ENCODE data around the gene ACOT4.
"Not testable (repeated sequence)": the region's sequence is repeated elsewhere in the genome, so short reads cannot be mapped to it uniquely, and the experiment has no call there.

The ACOT4 gene

GRCh38 chr14:73634011-73634833, 42.5 kb downstream of the ACOT4 start:
- peak; percentile 63 for DNase-seq

DNA sequence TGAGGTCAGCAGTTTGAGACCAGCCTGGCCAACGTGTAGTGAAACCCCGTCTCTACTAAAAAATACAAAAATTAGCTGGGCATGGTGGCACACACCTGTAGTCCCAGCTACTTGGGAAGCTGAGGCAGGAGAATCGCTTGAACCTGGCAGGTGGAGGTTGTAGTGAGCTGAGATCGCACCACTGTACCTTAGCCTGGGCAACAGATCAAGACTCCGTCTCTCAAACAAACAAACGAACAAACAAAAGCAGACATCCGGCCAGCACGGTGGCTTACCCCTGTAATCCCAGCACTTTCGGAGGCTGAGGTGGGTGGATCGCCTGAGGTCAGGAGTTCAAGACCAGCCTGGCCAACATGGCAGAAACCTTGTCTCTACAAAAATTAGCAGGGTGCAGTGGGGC, 44.7 kb downstream of the ACOT4 start:
- DNase-seq = not testable (repeated sequence)

DNA sequence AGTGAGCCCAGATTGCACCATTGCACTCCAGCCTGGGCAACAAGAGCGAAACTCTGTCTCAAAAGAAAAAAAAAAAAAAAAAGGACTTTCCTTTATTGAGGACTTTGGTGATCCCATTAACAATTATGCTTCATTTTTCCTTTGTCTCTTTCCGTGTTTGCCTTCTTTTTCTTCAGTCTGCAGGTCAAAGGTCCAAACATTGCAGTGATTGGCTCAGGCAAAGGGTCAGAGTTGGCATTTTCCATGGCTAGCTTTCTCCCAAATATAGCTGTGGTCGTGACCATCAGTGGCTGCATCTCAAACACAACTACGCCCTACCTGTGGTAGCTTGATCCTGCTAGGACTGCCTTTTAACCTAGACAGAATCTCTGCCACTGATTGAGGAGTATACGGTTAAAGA, 46.2 kb downstream of the ACOT4 start:
- no peak for DNase-seq

DNA sequence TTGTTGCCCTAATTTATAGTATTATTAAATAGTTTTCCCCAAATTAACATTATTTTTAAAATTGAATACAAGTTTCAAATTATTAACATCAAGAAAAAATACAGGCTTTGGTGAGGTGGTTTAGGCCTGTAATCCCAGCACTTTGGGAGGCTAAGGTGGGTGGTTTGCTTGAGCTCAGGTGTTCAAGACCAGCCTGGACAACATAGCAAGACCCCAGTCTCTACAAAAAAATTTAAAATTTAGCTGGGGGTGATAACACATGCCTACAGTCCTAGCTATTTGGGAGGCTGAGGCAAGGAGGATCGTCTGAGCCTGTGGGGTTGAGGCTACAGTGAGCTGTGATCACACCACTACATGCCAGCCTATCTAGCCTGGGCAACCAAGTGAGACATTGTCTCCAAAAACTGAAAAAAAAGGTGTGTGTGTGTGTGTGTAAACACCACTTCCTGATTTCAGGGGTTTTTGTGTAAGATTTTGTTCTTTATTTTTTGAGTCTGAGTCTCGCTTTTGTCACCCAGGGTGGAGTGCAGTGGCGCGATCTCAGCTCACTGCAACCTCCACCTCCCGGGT, 49.2 kb downstream of the ACOT4 start:
- DNase-seq = no peak

- DNase-seq = peak; percentile 94
Observed at GRCh38 chr14:73644531-73645247, 53.0 kb downstream of the ACOT4 start, which contains the start of gene DNAL1. Gene DNAL1 (plus strand): TSS chr14:73644986. CDS start chr14:73645040, 54 bp downstream.

DNA sequence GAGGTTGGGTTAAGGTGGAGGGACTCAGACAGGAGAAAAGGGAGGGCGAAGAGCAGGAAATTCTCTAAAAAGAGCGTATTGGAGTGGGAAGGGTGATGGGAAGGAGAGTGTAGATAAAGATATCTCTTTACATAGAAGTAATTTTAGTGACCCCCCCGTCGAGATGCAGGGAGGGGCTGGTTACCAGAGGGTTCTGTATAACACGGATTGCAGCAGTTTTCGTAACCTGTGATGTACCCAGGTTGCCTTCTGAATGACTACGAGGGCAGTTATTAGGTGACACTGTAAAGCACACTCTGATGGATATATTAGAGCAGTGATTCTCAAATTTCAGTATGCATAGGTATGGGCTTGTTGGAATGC, 53.6 kb downstream of the ACOT4 start:
- DNase-seq = peak; percentile 23

Measured in DMS53 (cell line).